MM.1S (cell line): ENCODE data around the gene APOBEC4.

Source experiments
- DNase-seq: peaks from one replicate; pipeline ENCODE4 v3.0.0-alpha.2; 2015
- H2AFZ ChIP-seq: fragments of 300-600 bp; sonication (generic); 2 replicates; pipeline ENCODE4 v1.6.0; 2016; ENCODE audit warnings: antibody characterized with exemption, low read length
- H3F3A ChIP-seq: fragments of 300-600 bp; sonication (generic); 2 replicates; pipeline ENCODE4 v1.6.1; 2016; ENCODE audit warnings: mild to moderate bottlenecking, antibody characterized with exemption, low read length, moderate library complexity, mixed read lengths; ENCODE audit not compliant: insufficient read depth
- H3K27ac ChIP-seq: fragments of 300-600 bp; sonication (generic); 2 replicates; pipeline ENCODE4 v1.5.1; 2016; ENCODE audit warnings: mild to moderate bottlenecking, low read length
- H3K27me3 ChIP-seq: fragments of 300-600 bp; sonication (generic); replicated peaks from 2 replicates; pipeline ENCODE4 v1.6.0; 2016; ENCODE audit warnings: low read length; ENCODE audit not compliant: insufficient read depth
- H3K36me3 ChIP-seq: fragments of 300-600 bp; sonication (generic); replicated peaks from 2 replicates; pipeline ENCODE4 v1.6.1; 2016; ENCODE audit warnings: mild to moderate bottlenecking, low read length, mixed read lengths; ENCODE audit not compliant: insufficient read depth
- H3K4me1 ChIP-seq: fragments of 300-600 bp; sonication (generic); 2 replicates; pipeline ENCODE4 v1.6.1; 2016; ENCODE audit warnings: low read length, mixed read lengths
- H3K4me2 ChIP-seq: fragments of 300-600 bp; sonication (generic); 2 replicates; pipeline ENCODE4 v1.6.0; 2016; ENCODE audit warnings: low read depth, low read length
- H3K4me3 ChIP-seq: fragments of 300-600 bp; sonication (generic); 2 replicates; pipeline ENCODE4 v1.5.1; 2016; ENCODE audit warnings: low read length, mixed read lengths
- H3K79me2 ChIP-seq: fragments of 300-600 bp; sonication (generic); 2 replicates; pipeline ENCODE4 v1.6.1; 2016; ENCODE audit warnings: mixed run types, low read length, mixed read lengths
- H3K9ac ChIP-seq: fragments of 300-600 bp; sonication (generic); 2 replicates; pipeline ENCODE4 v1.6.1; 2016; ENCODE audit warnings: low read length, mixed read lengths
- H3K9me2 ChIP-seq: fragments of 300-600 bp; sonication (generic); replicated peaks from 2 replicates; pipeline ENCODE4 v1.6.1; 2016; ENCODE audit warnings: mild to moderate bottlenecking, low read length, mixed read lengths; ENCODE audit not compliant: insufficient read depth
- H3K9me3 ChIP-seq: fragments of 300-600 bp; sonication (generic); replicated peaks from 2 replicates; pipeline ENCODE4 v1.6.1; 2016; ENCODE audit warnings: mild to moderate bottlenecking, low read length, mixed read lengths; ENCODE audit not compliant: insufficient read depth
- H4K20me1 ChIP-seq: fragments of 300-600 bp; sonication (generic); 2 replicates; pipeline ENCODE4 v1.6.1; 2016; ENCODE audit warnings: mild to moderate bottlenecking, low read length, moderate library complexity, mixed read lengths; ENCODE audit not compliant: insufficient read depth
- EZH2 ChIP-seq: fragments of 300-600 bp; sonication (generic); optimal IDR thresholded peaks from 2 replicates; pipeline ENCODE3; 2017; ENCODE audit warnings: low read depth, mild to moderate bottlenecking, antibody characterized with exemption, low read length, mixed read lengths
- EZH2phosphoT487 ChIP-seq: fragments of 300-600 bp; sonication (generic); IDR thresholded peaks from 2 replicates; pipeline ENCODE4 v1.6.1; 2018; ENCODE audit warnings: antibody characterized with exemption, low read length
- TF ChIP-seq, protein P1 (sequence below): fragments of 300-600 bp; sonication (generic); IDR thresholded peaks from 2 replicates; pipeline ENCODE4 v1.5.1; 2016; ENCODE audit warnings: antibody characterized with exemption, low read length, mixed read lengths

Gene APOBEC4

DNA sequence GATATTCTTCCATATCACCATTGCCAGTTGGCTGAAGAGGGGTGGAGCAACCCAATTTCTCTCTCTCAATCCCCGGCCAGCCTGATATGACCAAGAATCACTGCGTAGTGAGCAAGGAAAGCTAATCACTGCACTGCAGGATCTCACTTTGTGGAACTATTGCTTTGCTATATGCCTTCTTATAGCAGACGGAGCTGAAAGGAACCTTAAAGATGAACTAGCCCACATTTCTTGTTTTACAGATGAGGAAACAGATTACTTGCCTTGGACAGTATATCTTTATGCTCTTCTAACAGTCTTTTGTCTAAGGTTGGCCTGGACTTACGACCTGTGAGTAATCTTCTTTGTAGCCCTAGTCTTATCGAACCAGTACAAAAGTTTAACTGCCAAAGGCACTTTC is 7.6 kb downstream of the APOBEC4 start:
- no peaks in the 10 kb centered on the region for H3K36me3 ChIP-seq
- no peak for DNase-seq

DNA sequence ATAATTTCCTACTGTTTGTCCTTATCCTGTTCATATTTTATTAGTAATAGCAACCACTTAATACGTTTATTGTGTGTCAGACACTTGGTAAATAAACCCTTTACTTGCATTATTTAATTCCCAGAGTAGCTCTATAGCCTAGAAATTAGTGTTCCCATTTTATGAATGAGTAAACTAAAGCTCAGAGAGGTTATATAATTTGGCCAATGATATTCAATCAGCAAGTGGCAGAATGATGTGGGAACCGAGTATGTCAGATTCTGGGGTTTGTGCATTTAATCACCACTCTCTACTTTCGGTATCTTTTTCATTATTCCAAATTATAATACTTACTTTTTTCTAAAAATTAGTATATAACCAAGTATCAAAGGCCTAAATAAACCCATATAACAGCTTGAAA is 10.9 kb downstream of the APOBEC4 start:
- Histone ChIP-seq H3K4me3 (no peak overlapping the region), H3K9me2 (no peaks in the 10 kb centered on the region), H3K79me2 (no peaks in the 10 kb centered on the region), H4K20me1 (no peaks in the 10 kb centered on the region), H3K27me3 (no peaks in the 10 kb centered on the region), H3K4me1 (no peaks in the 10 kb centered on the region), H3K4me2 (no peak overlapping the region), H3K36me3 (no peaks in the 10 kb centered on the region), H3K27ac (no peak overlapping the region), H3F3A (no peaks in the 10 kb centered on the region), H2AFZ (no peak overlapping the region), H3K9me3 (no peaks in the 10 kb centered on the region), H3K9ac (no peak overlapping the region)
- no peak for DNase-seq
- TF ChIP-seq EZH2, result no peak
- TF ChIP-seq EZH2phosphoT487, result no peak
- TF ChIP-seq, protein P1, sequence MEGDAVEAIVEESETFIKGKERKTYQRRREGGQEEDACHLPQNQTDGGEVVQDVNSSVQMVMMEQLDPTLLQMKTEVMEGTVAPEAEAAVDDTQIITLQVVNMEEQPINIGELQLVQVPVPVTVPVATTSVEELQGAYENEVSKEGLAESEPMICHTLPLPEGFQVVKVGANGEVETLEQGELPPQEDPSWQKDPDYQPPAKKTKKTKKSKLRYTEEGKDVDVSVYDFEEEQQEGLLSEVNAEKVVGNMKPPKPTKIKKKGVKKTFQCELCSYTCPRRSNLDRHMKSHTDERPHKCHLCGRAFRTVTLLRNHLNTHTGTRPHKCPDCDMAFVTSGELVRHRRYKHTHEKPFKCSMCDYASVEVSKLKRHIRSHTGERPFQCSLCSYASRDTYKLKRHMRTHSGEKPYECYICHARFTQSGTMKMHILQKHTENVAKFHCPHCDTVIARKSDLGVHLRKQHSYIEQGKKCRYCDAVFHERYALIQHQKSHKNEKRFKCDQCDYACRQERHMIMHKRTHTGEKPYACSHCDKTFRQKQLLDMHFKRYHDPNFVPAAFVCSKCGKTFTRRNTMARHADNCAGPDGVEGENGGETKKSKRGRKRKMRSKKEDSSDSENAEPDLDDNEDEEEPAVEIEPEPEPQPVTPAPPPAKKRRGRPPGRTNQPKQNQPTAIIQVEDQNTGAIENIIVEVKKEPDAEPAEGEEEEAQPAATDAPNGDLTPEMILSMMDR, result no peak

More for the DNA sequence above, 7.6 kb downstream of the APOBEC4 start:
- Histone ChIP-seq H3K27me3 (no peaks in the 10 kb centered on the region), H2AFZ (no peak overlapping the region), H3K9me2 (no peaks in the 10 kb centered on the region), H3K79me2 (no peaks in the 10 kb centered on the region), H3K9ac (no peak overlapping the region), H3K4me2 (no peak overlapping the region), H4K20me1 (no peaks in the 10 kb centered on the region), H3K4me1 (no peaks in the 10 kb centered on the region), H3F3A (no peaks in the 10 kb centered on the region), H3K9me3 (no peaks in the 10 kb centered on the region), H3K4me3 (no peak overlapping the region), H3K27ac (no peak overlapping the region)
- no peak for TF ChIP-seq EZH2phosphoT487

DNA sequence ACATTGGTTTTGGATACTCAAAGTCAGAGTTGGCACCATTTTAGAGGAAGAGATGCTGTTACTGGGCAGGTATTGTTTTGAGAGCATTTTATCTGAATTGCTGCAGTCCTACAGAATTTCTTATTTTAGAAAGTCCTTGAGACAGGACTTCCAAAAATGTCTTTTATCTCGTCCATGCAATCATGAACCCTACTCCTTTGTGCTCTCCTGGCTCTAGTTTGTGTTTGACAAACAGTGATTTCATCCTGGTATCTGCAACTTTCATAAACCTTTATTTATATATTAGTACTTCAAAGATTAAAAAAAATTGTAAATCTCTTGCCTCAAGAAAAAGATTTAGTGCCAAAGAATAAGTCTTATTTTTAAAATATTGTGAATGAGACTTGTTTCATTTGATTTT is 12.9 kb downstream of the APOBEC4 start:
- Histone ChIP-seq H3K4me2 (no peak overlapping the region), H3K27ac (no peak overlapping the region), H3K9ac (no peak overlapping the region), H3K9me3 (no peaks in the 10 kb centered on the region), H3K27me3 (no peaks in the 10 kb centered on the region), H3K4me3 (no peak overlapping the region), H3F3A (no peaks in the 10 kb centered on the region; the same call in 1 of the 2 replicates), H3K36me3 (no peaks in the 10 kb centered on the region), H2AFZ (no peak overlapping the region), H3K9me2 (no peaks in the 10 kb centered on the region), H4K20me1 (no peaks in the 10 kb centered on the region), H3K4me1 (no peaks in the 10 kb centered on the region), H3K79me2 (peaks cover 3% of the 10 kb centered on the region)
- TF ChIP-seq EZH2phosphoT487 (no peak), EZH2 (no peak)
- TF ChIP-seq, protein P1, result no peak
- DNase-seq, result no peak

DNA sequence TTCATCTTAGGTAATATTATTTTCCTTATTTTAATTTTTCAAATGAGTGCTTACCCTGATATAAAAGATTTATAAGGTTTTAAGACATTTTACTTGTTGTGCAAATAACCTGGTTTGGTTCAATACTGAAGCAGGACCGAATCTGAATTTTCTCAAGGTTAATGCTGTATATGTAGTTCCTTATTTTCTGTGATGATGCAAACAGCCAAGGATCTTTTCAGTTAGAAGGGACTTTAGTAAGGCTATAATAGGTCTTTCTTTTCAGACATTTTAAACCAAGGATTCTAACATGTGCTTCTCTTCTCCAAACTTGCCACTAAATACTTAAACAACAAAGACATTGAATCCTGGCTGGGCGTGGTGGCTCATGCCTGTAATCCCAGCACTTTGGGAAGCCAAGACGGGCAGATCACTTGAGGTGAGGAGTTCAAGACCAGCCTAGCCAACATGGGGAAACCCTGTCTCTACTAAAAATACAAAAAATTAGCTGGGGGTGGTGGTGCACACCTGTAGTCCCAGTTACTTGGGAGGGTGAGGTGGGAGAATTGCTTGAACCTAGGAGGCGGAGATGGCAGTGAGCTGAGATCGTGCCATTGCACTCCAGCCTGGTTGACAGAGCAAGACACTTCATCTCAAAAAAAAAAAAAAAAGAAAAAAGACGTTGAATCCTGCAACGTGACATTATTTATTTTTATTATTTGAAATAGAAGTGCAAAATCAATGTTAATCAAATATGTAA is 14.3 kb downstream of the APOBEC4 start:
- Histone ChIP-seq H3K27me3 (no peaks in the 10 kb centered on the region), H2AFZ (no peak overlapping the region), H3K9me2 (no peaks in the 10 kb centered on the region), H3K79me2 (peaks cover 17% of the 10 kb centered on the region), H3K9ac (no peak overlapping the region), H3K36me3 (no peaks in the 10 kb centered on the region), H3K27ac (no peak overlapping the region), H3K4me2 (no peak overlapping the region), H3F3A (peaks cover 11% of the 10 kb centered on the region), H3K9me3 (no peaks in the 10 kb centered on the region), H3K4me3 (no peak overlapping the region), H4K20me1 (no peaks in the 10 kb centered on the region; the same call in 1 of the 2 replicates), H3K4me1 (no peaks in the 10 kb centered on the region)
- TF ChIP-seq EZH2 (no peak), EZH2phosphoT487 (no peak)
- TF ChIP-seq, protein P1, result no peak
- DNase-seq, result no peak
